Uterus (tissue), 2 donors: ENCODE data around the gene ANKH.

Experiments
- POLR2A ChIP-seq, 2 donors: fragments of 450-650 bp; IDR thresholded peaks; one replicate each; pipeline ENCODE4 v1.6.1; 2016; ENCODE audit warnings: antibody characterized with exemption in 2 of 2, mild to moderate bottlenecking in 1 of 2, moderate library complexity in 1 of 2
- TF ChIP-seq, protein P1 (sequence below), 4 experiments: fragments of 200-600 bp in 2 of 4; fragments of 450-650 bp in 2 of 4; sonication (generic) in 2 of 4; IDR thresholded peaks; one replicate each; pipeline ENCODE4 v1.5.1; 2016 to 2019; ENCODE audit warnings: antibody characterized with exemption in 4 of 4, mild to moderate bottlenecking in 2 of 4, moderate library complexity in 1 of 4

DNA sequence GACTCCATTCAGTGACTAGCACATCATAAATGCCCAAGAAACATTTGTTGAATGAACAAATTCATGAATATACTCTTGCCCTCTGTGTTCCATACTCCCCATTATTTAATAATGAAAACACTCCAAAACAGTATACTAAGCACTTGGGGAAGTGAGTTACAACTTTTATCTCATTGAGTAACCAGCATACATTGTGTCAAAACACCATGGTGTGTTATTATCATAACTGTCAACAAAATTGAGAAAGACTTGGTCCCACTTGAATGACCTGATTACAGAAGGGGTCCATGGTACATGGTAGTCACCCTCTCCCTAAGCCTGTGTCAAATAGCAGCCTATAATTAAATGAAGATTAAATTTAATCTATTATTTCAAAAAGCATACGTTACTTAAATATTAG lies 16.2 kb downstream of the ANKH start:
- TF ChIP-seq, protein P1, sequence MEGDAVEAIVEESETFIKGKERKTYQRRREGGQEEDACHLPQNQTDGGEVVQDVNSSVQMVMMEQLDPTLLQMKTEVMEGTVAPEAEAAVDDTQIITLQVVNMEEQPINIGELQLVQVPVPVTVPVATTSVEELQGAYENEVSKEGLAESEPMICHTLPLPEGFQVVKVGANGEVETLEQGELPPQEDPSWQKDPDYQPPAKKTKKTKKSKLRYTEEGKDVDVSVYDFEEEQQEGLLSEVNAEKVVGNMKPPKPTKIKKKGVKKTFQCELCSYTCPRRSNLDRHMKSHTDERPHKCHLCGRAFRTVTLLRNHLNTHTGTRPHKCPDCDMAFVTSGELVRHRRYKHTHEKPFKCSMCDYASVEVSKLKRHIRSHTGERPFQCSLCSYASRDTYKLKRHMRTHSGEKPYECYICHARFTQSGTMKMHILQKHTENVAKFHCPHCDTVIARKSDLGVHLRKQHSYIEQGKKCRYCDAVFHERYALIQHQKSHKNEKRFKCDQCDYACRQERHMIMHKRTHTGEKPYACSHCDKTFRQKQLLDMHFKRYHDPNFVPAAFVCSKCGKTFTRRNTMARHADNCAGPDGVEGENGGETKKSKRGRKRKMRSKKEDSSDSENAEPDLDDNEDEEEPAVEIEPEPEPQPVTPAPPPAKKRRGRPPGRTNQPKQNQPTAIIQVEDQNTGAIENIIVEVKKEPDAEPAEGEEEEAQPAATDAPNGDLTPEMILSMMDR (IDR thresholded peaks at IDR 0.05) = no peak
- TF ChIP-seq POLR2A (IDR thresholded peaks at IDR 0.05) = no peak
